CD4-positive, alpha-beta T cell treated with Interleukin-4 for 4 hours (primary cell): ENCODE measurements around the gene CHD9.
"Not testable (repeated sequence)": the region's sequence is repeated elsewhere in the genome, so short reads cannot be mapped to it uniquely, and the experiment has no call there.

ENCODE experiments used
- DNase-seq: peaks from one replicate; pipeline ENCODE4 v3.0.0-alpha.2; 2020

Gene CHD9

GRCh38 chr16:53135329-53135728, 80.5 kb downstream of the CHD9 start:
- no peak for DNase-seq

- no peak for DNase-seq
These were observed 88.2 kb downstream of the CHD9 start for GRCh38 chr16:53142823-53143568.

- DNase-seq, result no peak
These were observed 92.8 kb downstream of the CHD9 start for GRCh38 chr16:53147500-53148065.

GRCh38 chr16:53150769-53151168, 96.0 kb downstream of the CHD9 start:
- DNase-seq, result no peak

GRCh38 chr16:53152329-53152728, 97.5 kb downstream of the CHD9 start:
- no peak for DNase-seq

GRCh38 chr16:53153130-53153529, 98.3 kb downstream of the CHD9 start:
- DNase-seq, result no peak

GRCh38 chr16:53154513-53154912, 99.7 kb downstream of the CHD9 start:
- no peak for DNase-seq

GRCh38 chr16:53156516-53156915, 101.7 kb downstream of the CHD9 start:
- no peak for DNase-seq

- DNase-seq, result peak; percentile 65
These were observed 105.1 kb downstream of the CHD9 start for GRCh38 chr16:53159781-53160436.

GRCh38 chr16:53166099-53166498, 111.3 kb downstream of the CHD9 start:
- no peak for DNase-seq

- no peak for DNase-seq
These were observed 114.0 kb downstream of the CHD9 start for GRCh38 chr16:53168744-53169143.

- DNase-seq, result no peak
These were observed 117.7 kb downstream of the CHD9 start for GRCh38 chr16:53172517-53172916.

GRCh38 chr16:53175118-53175517, 120.3 kb downstream of the CHD9 start:
- no peak for DNase-seq

GRCh38 chr16:53176434-53176833, 121.6 kb downstream of the CHD9 start:
- no peak for DNase-seq

GRCh38 chr16:53183442-53183841, 128.7 kb downstream of the CHD9 start:
- no peak for DNase-seq

- DNase-seq, result not testable (repeated sequence)
These were observed 130.9 kb downstream of the CHD9 start for GRCh38 chr16:53185741-53186140.

GRCh38 chr16:53187775-53188174, 133.0 kb downstream of the CHD9 start:
- no peak for DNase-seq

GRCh38 chr16:53191413-53191812, 136.6 kb downstream of the CHD9 start:
- DNase-seq, result no peak

- DNase-seq, result no peak
These were observed 144.1 kb downstream of the CHD9 start for GRCh38 chr16:53198933-53199332.

GRCh38 chr16:53201900-53202299, 147.1 kb downstream of the CHD9 start:
- no peak for DNase-seq

GRCh38 chr16:53202398-53202797, 147.6 kb downstream of the CHD9 start:
- DNase-seq, result no peak

- DNase-seq, result no peak
These were observed 153.3 kb downstream of the CHD9 start for GRCh38 chr16:53207810-53208752.

GRCh38 chr16:53209429-53209828, 154.6 kb downstream of the CHD9 start:
- DNase-seq, result no peak
